ENCODE measurements around the gene PYDC2.
"Not testable (repeated sequence)": the region's sequence is repeated elsewhere in the genome, so short reads cannot be mapped to it uniquely, and the experiment has no call there.

Gene PYDC2

GRCh38 chr3:191434024-191434423, 26.9 kb upstream of the PYDC2 start:
- H3K27me3 ChIP-seq (ENCODE audit: low read depth), result no peaks in the 10 kb centered on the region

DNA sequence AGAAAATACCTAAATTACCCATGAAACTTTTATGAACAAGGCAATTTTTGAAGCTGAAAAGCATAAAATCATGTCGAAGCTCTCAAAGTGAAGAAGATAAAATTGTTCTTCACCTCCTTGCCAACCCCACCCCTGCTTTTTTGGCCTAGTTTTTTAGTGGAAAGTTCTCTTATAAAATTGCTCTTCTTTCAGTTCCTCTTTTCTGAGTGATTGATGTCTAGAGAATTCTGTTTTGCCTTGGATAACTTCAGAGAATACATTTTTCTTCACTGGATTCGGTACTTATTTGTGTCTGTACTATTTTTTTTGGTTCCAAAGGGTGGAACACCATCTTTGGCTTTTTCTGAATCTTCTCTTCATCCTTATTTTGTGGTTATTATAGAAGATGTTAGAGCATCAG, 25.0 kb upstream of the PYDC2 start:
- no peaks in the 10 kb centered on the region for H3K27me3 ChIP-seq (ENCODE audit: low read depth)
- H3K4me3 ChIP-seq, result no peak overlapping the region
- in situ Hi-C loops (cut with MboI; ENCODE audit: low sequenced_read_pairs), result no loop called here
- H3K36me3 ChIP-seq (replicated peaks), result no peaks in the 10 kb centered on the region
- H3K4me1 ChIP-seq, result no peaks in the 10 kb centered on the region
- DNase-seq (ENCODE audit: low spot score in 2 of 2), result no peak
- H3K9me3 ChIP-seq, result no peaks in the 10 kb centered on the region

More at GRCh38 chr3:191434024-191434423, 26.9 kb upstream of the PYDC2 start:
- H3K36me3 ChIP-seq (replicated peaks), result no peaks in the 10 kb centered on the region
- in situ Hi-C loops (cut with MboI; ENCODE audit: low sequenced_read_pairs), result no loop called here
- H3K4me3 ChIP-seq, result no peak overlapping the region
- DNase-seq (ENCODE audit: low spot score in 2 of 2), result no peak
- no peaks in the 10 kb centered on the region for H3K4me1 ChIP-seq
- no peaks in the 10 kb centered on the region for H3K9me3 ChIP-seq

- DNase-seq (ENCODE audit: low spot score in 2 of 2), result no peak
- in situ Hi-C loops (cut with MboI; ENCODE audit: low sequenced_read_pairs), result no loop called here
These were observed 22.7 kb upstream of the PYDC2 start for GRCh38 chr3:191438150-191438814.

GRCh38 chr3:191440532-191440931, 20.4 kb upstream of the PYDC2 start:
- H3K4me3 ChIP-seq, result no peak overlapping the region
- no peak for DNase-seq (ENCODE audit: low spot score in 2 of 2)
- no peaks in the 10 kb centered on the region for H3K36me3 ChIP-seq (replicated peaks)
- in situ Hi-C loops (cut with MboI; ENCODE audit: low sequenced_read_pairs), result no loop called here
- H3K9me3 ChIP-seq, result no peaks in the 10 kb centered on the region
- H3K4me1 ChIP-seq, result no peaks in the 10 kb centered on the region
- no peaks in the 10 kb centered on the region for H3K27me3 ChIP-seq (ENCODE audit: low read depth)

More at GRCh38 chr3:191438150-191438814, 22.7 kb upstream of the PYDC2 start:
- Histone ChIP-seq H3K36me3 (replicated peaks) (no peaks in the 10 kb centered on the region), H3K27me3 (ENCODE audit: low read depth) (no peaks in the 10 kb centered on the region), H3K4me1 (no peaks in the 10 kb centered on the region), H3K9me3 (no peaks in the 10 kb centered on the region), H3K4me3 (no peak overlapping the region)

DNA sequence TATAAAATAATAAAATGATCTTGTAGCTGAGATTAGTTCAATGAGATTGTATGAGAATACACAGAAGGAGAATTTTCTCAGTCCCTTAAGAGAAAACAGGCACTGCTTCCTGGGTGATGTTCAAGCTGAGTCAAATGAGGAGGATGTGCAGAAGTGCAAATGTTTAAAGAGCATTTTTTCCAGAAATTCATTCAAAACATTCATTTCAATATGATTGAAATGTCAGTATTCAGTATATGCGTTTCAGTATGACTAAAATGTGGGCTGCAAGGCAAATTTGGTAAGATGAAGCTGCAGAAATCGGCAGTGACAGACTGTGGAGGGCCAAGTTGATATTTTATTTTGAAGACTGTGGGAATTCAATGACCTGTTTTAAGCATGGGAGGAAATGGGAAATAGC, 19.3 kb upstream of the PYDC2 start:
- H3K36me3 ChIP-seq (replicated peaks), result no peaks in the 10 kb centered on the region
- DNase-seq (ENCODE audit: low spot score in 2 of 2), result no peak
- no peaks in the 10 kb centered on the region for H3K4me1 ChIP-seq
- H3K9me3 ChIP-seq, result no peaks in the 10 kb centered on the region
- in situ Hi-C loops (cut with MboI; ENCODE audit: low sequenced_read_pairs), result no loop called here
- no peaks in the 10 kb centered on the region for H3K27me3 ChIP-seq (ENCODE audit: low read depth)
- H3K4me3 ChIP-seq, result no peak overlapping the region

DNA sequence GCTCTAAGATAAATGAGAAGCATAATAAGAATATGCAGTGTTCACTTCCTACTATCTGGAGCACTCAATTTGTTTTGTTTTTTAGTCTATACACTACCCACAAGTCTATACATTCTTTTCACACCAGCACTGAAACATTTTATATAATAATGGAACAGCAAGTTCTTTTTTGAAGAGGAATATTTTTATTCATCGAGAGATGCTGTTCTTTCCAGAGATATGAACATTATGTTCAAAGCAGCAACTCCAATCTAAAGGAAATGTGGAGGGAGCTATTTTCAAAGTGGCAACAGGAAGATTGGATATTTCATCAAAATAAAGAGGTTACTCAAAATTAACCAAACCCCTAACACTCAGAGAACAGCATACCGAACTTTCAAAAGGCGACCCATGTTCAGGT, 16.4 kb upstream of the PYDC2 start:
- DNase-seq (ENCODE audit: low spot score in 2 of 2), result no peak
- no peaks in the 10 kb centered on the region for H3K4me1 ChIP-seq
- H3K36me3 ChIP-seq (replicated peaks), result no peaks in the 10 kb centered on the region
- H3K27me3 ChIP-seq (ENCODE audit: low read depth), result no peaks in the 10 kb centered on the region
- H3K9me3 ChIP-seq, result no peaks in the 10 kb centered on the region
- in situ Hi-C loops (cut with MboI; ENCODE audit: low sequenced_read_pairs), result no loop called here
- no peak overlapping the region for H3K4me3 ChIP-seq

DNA sequence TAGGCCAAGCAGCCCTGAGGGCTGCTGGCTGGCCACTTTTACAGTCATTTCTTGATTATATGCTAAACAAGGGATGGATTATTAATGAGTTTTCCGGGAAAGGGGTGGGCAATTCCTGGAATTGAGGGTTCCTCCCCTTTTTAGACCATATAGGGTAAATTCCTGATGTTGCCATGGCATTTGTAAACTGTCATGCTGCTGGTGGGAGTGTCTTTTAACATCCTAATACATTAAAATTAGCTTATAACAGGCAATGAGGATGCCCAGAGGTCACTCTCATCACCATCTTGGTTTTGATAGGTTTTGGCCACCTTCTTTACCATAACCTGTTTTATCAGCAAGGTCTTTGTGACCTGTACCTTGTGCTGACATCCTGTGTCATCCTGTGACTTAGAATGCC, 11.7 kb upstream of the PYDC2 start:
- Histone ChIP-seq H3K4me1 (no peaks in the 10 kb centered on the region), H3K36me3 (replicated peaks) (no peaks in the 10 kb centered on the region), H3K27me3 (ENCODE audit: low read depth) (no peaks in the 10 kb centered on the region), H3K9me3 (no peaks in the 10 kb centered on the region), H3K4me3 (no peak overlapping the region)
- in situ Hi-C loops (cut with MboI; ENCODE audit: low sequenced_read_pairs), result no loop called here
- DNase-seq (ENCODE audit: low spot score in 2 of 2), result no peak

DNA sequence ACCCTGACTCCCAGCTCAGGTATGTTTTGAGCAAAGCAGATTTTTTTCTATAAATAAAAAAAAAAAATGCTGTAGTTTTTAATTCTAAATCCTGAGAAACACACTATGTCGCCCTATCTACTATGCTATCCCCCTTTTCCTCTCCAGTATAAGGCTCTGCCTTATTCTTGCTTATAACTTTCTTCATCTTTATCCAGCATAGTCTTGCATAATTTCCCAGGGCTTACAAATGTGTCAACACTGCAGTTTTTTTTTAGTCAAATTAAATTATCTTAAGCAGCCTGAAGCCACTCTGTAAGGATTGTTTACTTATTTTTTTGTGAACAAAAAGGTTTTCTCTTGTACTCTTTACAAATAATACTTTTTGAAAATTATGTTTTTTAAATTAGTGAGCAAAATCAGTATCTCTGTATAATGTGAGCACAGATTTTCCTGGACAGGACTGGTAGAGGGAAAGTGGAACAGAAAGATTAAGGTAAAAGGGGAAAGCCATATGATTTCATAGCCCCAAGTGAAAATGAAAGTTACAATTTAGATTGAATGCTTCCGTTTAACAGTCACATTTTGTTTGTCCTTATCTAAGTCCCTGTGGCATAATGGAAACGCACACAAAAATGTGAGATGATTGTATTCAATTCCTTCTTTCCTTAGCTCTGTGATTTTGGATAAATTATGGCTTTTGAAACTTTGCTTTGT, 5.6 kb upstream of the PYDC2 start:
- DNase-seq (ENCODE audit: low spot score in 2 of 2), result no peak
- Histone ChIP-seq H3K36me3 (replicated peaks) (no peaks in the 10 kb centered on the region), H3K9me3 (no peaks in the 10 kb centered on the region), H3K4me1 (no peaks in the 10 kb centered on the region), H3K27me3 (ENCODE audit: low read depth) (no peaks in the 10 kb centered on the region), H3K4me3 (no peak overlapping the region)
- in situ Hi-C loops (cut with MboI; ENCODE audit: low sequenced_read_pairs), result no loop called here

GRCh38 chr3:191460360-191460759, 603 bp upstream of the PYDC2 start:
- in situ Hi-C loops (cut with MboI; ENCODE audit: low sequenced_read_pairs), result no loop called here
- Histone ChIP-seq H3K36me3 (replicated peaks) (no peaks in the 10 kb centered on the region), H3K9me3 (no peaks in the 10 kb centered on the region), H3K27me3 (ENCODE audit: low read depth) (no peaks in the 10 kb centered on the region), H3K4me1 (no peaks in the 10 kb centered on the region), H3K4me3 (no peak overlapping the region)
- DNase-seq (ENCODE audit: low spot score in 2 of 2), result no peak

- DNase-seq (ENCODE audit: low spot score in 2 of 2), result no peak
- H3K27me3 ChIP-seq (ENCODE audit: low read depth), result no peaks in the 10 kb centered on the region
- no peaks in the 10 kb centered on the region for H3K36me3 ChIP-seq (replicated peaks)
- H3K9me3 ChIP-seq, result no peaks in the 10 kb centered on the region
- H3K4me1 ChIP-seq, result no peaks in the 10 kb centered on the region
- in situ Hi-C loops (cut with MboI; ENCODE audit: low sequenced_read_pairs), result no loop called here
- no peak overlapping the region for H3K4me3 ChIP-seq
These were observed 9.1 kb downstream of the PYDC2 start for GRCh38 chr3:191470080-191470479.

DNA sequence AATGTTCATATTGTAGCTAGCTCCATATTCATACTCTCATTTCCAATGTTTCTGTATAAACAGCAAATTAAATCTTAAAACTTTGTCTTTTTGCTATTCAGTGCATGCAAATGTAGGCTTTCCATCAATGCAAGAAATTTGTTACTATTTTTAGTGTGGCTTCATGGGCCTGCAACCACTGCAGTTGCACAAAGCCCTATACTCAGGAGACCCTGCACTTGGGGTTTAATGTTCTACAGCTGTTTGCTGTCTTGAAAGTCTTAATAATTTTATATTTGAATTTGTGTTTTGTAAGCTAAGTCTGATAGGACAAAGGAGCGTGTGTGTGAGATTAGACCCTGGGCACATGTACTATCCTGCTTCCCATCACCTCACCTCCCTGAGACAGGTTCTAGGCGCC, 9.6 kb downstream of the PYDC2 start:
- H3K4me1 ChIP-seq, result no peaks in the 10 kb centered on the region
- no peak for DNase-seq (ENCODE audit: low spot score in 2 of 2)
- H3K27me3 ChIP-seq (ENCODE audit: low read depth), result no peaks in the 10 kb centered on the region
- no peaks in the 10 kb centered on the region for H3K36me3 ChIP-seq (replicated peaks)
- in situ Hi-C loops (cut with MboI; ENCODE audit: low sequenced_read_pairs), result no loop called here
- H3K9me3 ChIP-seq, result no peaks in the 10 kb centered on the region
- H3K4me3 ChIP-seq, result no peak overlapping the region

DNA sequence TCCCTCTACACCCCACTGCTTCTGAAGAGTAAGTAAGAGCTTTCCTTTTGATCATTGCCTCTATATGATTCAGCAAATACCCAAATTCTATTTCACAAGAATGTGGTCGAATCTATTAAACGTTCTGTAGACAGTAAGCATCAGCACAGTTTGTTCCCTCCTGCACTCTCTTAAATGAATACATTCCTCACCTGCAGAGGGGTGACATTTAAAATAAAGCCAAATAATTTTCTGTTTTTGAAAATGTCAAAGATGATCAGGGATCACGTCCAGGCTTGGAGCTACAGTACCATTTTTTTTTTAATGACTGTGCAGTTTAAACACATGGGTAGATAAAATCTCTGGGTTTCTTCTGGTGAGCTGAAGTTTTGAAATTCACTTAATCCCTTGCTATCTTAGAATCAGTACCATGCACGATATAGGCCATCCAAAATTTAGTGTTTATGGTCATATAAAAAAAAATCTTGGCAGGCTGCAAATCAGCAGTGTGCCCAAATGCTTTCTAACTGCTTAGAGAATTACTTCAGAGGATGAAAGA, 12.8 kb downstream of the PYDC2 start:
- in situ Hi-C loops (cut with MboI; ENCODE audit: low sequenced_read_pairs), result no loop called here

GRCh38 chr3:191476066-191476772, 15.3 kb downstream of the PYDC2 start:
- no peak for DNase-seq (ENCODE audit: low spot score in 2 of 2)
- no peaks in the 10 kb centered on the region for H3K9me3 ChIP-seq
- H3K4me1 ChIP-seq, result no peaks in the 10 kb centered on the region
- H3K4me3 ChIP-seq, result no peak overlapping the region
- H3K27me3 ChIP-seq (ENCODE audit: low read depth), result no peaks in the 10 kb centered on the region
- in situ Hi-C loops (cut with MboI; ENCODE audit: low sequenced_read_pairs), result no loop called here
- no peaks in the 10 kb centered on the region for H3K36me3 ChIP-seq (replicated peaks)

More for the DNA sequence above, 12.8 kb downstream of the PYDC2 start:
- no peaks in the 10 kb centered on the region for H3K27me3 ChIP-seq (ENCODE audit: low read depth)
- DNase-seq (ENCODE audit: low spot score in 2 of 2), result no peak
- H3K9me3 ChIP-seq, result no peaks in the 10 kb centered on the region
- H3K36me3 ChIP-seq (replicated peaks), result no peaks in the 10 kb centered on the region
- no peak overlapping the region for H3K4me3 ChIP-seq
- H3K4me1 ChIP-seq, result no peaks in the 10 kb centered on the region

DNA sequence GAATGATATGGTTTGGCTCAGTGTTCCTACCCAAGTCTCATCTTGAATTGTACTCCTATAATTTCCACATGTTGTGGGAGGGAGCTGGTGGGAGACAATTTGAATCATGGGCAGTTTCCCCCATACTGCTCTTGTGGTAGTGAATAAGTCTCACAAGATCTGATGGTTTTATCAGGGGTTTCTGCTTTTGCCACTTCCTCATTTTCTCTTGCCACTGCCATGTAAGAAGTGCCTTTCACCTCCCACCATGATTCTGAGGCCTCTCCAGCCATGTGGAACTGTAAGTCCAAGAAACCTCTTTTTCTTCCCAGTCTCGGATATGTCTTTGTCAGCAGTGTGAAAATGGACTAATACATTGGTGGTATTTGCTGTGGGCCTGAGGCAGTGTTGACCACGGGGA, 23.0 kb downstream of the PYDC2 start:
- H3K4me3 ChIP-seq; DNase-seq (ENCODE audit: low spot score in 2 of 2); H3K9me3 ChIP-seq; H3K4me1 ChIP-seq; H3K36me3 ChIP-seq (replicated peaks); H3K27me3 ChIP-seq (ENCODE audit: low read depth); in situ Hi-C loops (cut with MboI; ENCODE audit: low sequenced_read_pairs): not testable (repeated sequence)
